ENCODE data around the gene KIF1C. TPM values are rescaled to one million over a fixed set of nuclear protein-coding genes. Genes with fewer than 3 reads are reported as not detected.

The KIF1C gene
- total and polyA plus RNA-seq, 8 donors = 22.3 to 103 (median 75.4) TPM

GRCh38 chr17:4960279-4960922, 37.3 kb upstream of the KIF1C start:
- H3K4me1 ChIP-seq = peaks cover 0 to under 1% (median 0%) of the 10 kb centered on the region in 3 donors
- WGBS, 2 donors = 87 to 92% methylated on average over 9 of the region's 9 CpGs

GRCh38 chr17:4965311-4965986, 32.3 kb upstream of the KIF1C start:
- Histone ChIP-seq H3K27me3 (no peaks in the 10 kb centered on the region), H3K36me3 (no peaks in the 10 kb centered on the region), H3K4me1 (peaks cover 0 to 19% (median 10%) of the 10 kb centered on the region in 3 donors), H3K27ac (peak overlapping the region in 1 of 4 donors; percentile 92), H3K9me3 (no peaks in the 10 kb centered on the region), H3K4me3 (no peak overlapping the region)
- 96 to 98% methylated on average over 15 of the region's 15 CpGs for WGBS, 2 donors
- DNase-seq = no peak
- no peak for FAIRE-seq
- no peak for ATAC-seq
- no peak for TF ChIP-seq CTCF (IDR thresholded peaks at IDR 0.05)
- intact Hi-C loops (cut with DNase I) = no loop called here

More at GRCh38 chr17:4960279-4960922, 37.3 kb upstream of the KIF1C start:
- intact Hi-C loops (cut with DNase I) = no loop called here
- H3K27ac ChIP-seq = no peak overlapping the region
- no peak for DNase-seq
- ATAC-seq = no peak
- H3K36me3 ChIP-seq = peaks cover 5 to 15% (median 6%) of the 10 kb centered on the region in 3 donors
- no peak for FAIRE-seq
- H3K27me3 ChIP-seq = no peaks in the 10 kb centered on the region
- TF ChIP-seq CTCF (IDR thresholded peaks at IDR 0.05) = no peak
- no peaks in the 10 kb centered on the region for H3K9me3 ChIP-seq
- H3K4me3 ChIP-seq = no peak overlapping the region

- Histone ChIP-seq H3K9me3 (no peaks in the 10 kb centered on the region), H3K27me3 (no peaks in the 10 kb centered on the region), H3K27ac (peak overlapping the region; percentile 88 to 96 (median 92)), H3K4me1 (peaks cover 0 to 19% (median 10%) of the 10 kb centered on the region in 3 donors), H3K4me3 (peak overlapping the region; percentile 51 to 74 (median 72)), H3K36me3 (no peaks in the 10 kb centered on the region)
- WGBS, 2 donors = 0 to 1% methylated on average over 42 of the region's 42 CpGs
- TF ChIP-seq CTCF (IDR thresholded peaks at IDR 0.05) = no peak
- peak; percentile 98 for FAIRE-seq
- peak; percentile 84 to 91 (median 86) for ATAC-seq
- intact Hi-C loops (cut with DNase I) = no loop called here
- DNase-seq = peak; percentile 88 to 99 (median 98)
Measured at GRCh38 chr17:4966844-4967538, 30.8 kb upstream of the KIF1C start.

GRCh38 chr17:4967539-4968485, 29.9 kb upstream of the KIF1C start, which contains the start of gene SPAG7:
Gene SPAG7 (minus strand): TSS chr17:4967817. CDS start chr17:4967804, 13 bp downstream.
- H3K36me3 ChIP-seq = peaks cover 0 to 8% (median 0%) of the 10 kb centered on the region in 3 donors
- DNase-seq = peak; percentile 94 to 97 (median 96)
- peaks cover 0 to 19% (median 10%) of the 10 kb centered on the region in 3 donors for H3K4me1 ChIP-seq
- WGBS, 2 donors = 1% methylated on average over 66 of the region's 66 CpGs
- intact Hi-C loops (cut with DNase I) = no loop called here
- FAIRE-seq = peak; percentile 80
- H3K27me3 ChIP-seq = no peaks in the 10 kb centered on the region
- no peak for TF ChIP-seq CTCF (IDR thresholded peaks at IDR 0.05)
- peak within 1 kb of the TSS; percentile 88 to 96 (median 92) for H3K27ac ChIP-seq
- ATAC-seq = peak; percentile 81 to 88 (median 84)
- peak within 1 kb of the TSS; percentile 51 to 74 (median 72) for H3K4me3 ChIP-seq
- no peaks in the 10 kb centered on the region for H3K9me3 ChIP-seq

Measured in pancreas (tissue), 10 donors.